ENCODE data around the gene SLC25A28. TPM values are rescaled to one million over a fixed set of nuclear protein-coding genes. Genes with fewer than 3 reads are reported as not detected.

Gene SLC25A28
- total and polyA plus RNA-seq, 2 donors (not counting 1 experiment from before 2014, with no cell fraction given): 96.4 to 224 TPM

DNA sequence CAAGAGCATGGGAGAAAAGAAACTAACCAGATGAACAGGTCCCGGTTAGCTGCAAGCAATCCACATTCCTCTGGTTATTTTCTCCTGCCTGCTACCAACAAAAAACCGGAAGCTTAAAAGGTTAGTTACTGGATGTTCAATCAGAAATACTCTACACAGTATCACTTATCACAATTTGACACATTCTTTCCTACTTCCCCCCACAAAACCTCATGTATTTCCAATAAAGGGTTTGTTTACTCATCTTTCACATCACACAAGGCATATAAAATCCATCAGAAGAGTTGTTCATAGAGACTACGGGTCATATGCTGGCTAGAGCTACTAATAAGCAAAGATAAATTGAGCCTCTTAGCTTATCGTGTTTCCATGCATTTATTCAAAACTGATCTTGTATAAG is 4.8 kb downstream of the SLC25A28 start:
- Mint-ChIP-seq H3K27me3 (no peaks in the 10 kb centered on the region), H3K4me1 (peaks cover 59% of the 10 kb centered on the region), H3K9me3 (ENCODE audit: insufficient read depth) (no peaks in the 10 kb centered on the region), H3K27ac (no peak overlapping the region), H3K4me3 (no peak overlapping the region)
- Histone ChIP-seq H3K4me2 (replicated peaks; ENCODE audit: low read depth, low read length, poor library complexity, severe bottlenecking) (no peak overlapping the region), H3K27ac (ENCODE audit: low read length in 2 of 2) (no peak overlapping the region), H4K20me1 (ENCODE audit: control insufficient read depth, insufficient read depth, low read length, poor library complexity, severe bottlenecking) (peaks cover 21% of the 10 kb centered on the region), H3K4me3 (ENCODE audit: control extremely low read depth in 1 of 5, extremely low read depth in 1 of 5, insufficient read depth in 1 of 5, low read depth in 2 of 5, low read length in 4 of 5) (no peak overlapping the region), H3K4me1 (ENCODE audit: control insufficient read depth in 2 of 2, insufficient read depth in 2 of 2, low read length in 2 of 2) (peaks cover 25 to 38% of the 10 kb centered on the region in 2 donors), H3K9ac (ENCODE audit: low read length) (no peak overlapping the region), H3K36me3 (replicated peaks in 1 of 2; ENCODE audit: control extremely low read depth in 1 of 2, control insufficient read depth in 1 of 2, extremely low read depth in 1 of 2, insufficient read depth in 2 of 2, low read length in 1 of 2) (peaks cover 0 to 31% of the 10 kb centered on the region in 2 experiments), H3K9me3 (ENCODE audit: control extremely low read depth in 1 of 3, control insufficient read depth in 2 of 3, insufficient read depth in 1 of 3, low read length in 2 of 3) (no peaks in the 10 kb centered on the region), H2AFZ (ENCODE audit: insufficient read depth, low read depth, low read length, poor library complexity, severe bottlenecking) (no peak overlapping the region), H3K27me3 (replicated peaks in 1 of 4; ENCODE audit: control extremely low read depth in 1 of 4, control insufficient read depth in 3 of 4, insufficient read depth in 4 of 4, low read length in 3 of 4) (no peaks in the 10 kb centered on the region), H3K79me2 (ENCODE audit: control insufficient read depth, insufficient read depth, low read length) (peaks cover 74% of the 10 kb centered on the region)
- CTCF ChIA-PET: interaction anchor here (0.7 to 15.3 kb wide), 12 partner anchors 12 to 223 kb away, joined by 3 to 353 read pairs (median 4); partner anchors contain the start of gene CUTC
- TF ChIP-seq, protein P1, sequence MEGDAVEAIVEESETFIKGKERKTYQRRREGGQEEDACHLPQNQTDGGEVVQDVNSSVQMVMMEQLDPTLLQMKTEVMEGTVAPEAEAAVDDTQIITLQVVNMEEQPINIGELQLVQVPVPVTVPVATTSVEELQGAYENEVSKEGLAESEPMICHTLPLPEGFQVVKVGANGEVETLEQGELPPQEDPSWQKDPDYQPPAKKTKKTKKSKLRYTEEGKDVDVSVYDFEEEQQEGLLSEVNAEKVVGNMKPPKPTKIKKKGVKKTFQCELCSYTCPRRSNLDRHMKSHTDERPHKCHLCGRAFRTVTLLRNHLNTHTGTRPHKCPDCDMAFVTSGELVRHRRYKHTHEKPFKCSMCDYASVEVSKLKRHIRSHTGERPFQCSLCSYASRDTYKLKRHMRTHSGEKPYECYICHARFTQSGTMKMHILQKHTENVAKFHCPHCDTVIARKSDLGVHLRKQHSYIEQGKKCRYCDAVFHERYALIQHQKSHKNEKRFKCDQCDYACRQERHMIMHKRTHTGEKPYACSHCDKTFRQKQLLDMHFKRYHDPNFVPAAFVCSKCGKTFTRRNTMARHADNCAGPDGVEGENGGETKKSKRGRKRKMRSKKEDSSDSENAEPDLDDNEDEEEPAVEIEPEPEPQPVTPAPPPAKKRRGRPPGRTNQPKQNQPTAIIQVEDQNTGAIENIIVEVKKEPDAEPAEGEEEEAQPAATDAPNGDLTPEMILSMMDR (IDR thresholded peaks at IDR 0.05): no peak
- TF ChIP-seq EZH2 (IDR thresholded peaks at IDR 0.05; ENCODE audit: borderline replicate concordance, insufficient read depth, low read depth, low read length, poor library complexity, severe bottlenecking): no peak
- ATAC-seq (ENCODE audit: low read depth): no peak
- 51% methylated on average over 3 of the region's 4 CpGs for WGBS (ENCODE audit: insufficient coverage)
- DNase-seq: no peak
- POLR2A ChIA-PET: interaction anchor here (0.6 kb wide), 1 partner anchor 1481 kb away, joined by 5 read pairs; the partner anchor contains the start of gene R3HCC1L
- intact Hi-C loops (cut with micrococcal nuclease): loop anchor here (5.0 to 10.0 kb wide), 2 partner anchors 392 to 569 kb away; partner anchors contain the start of genes DNMBP and ERLIN1

DNA sequence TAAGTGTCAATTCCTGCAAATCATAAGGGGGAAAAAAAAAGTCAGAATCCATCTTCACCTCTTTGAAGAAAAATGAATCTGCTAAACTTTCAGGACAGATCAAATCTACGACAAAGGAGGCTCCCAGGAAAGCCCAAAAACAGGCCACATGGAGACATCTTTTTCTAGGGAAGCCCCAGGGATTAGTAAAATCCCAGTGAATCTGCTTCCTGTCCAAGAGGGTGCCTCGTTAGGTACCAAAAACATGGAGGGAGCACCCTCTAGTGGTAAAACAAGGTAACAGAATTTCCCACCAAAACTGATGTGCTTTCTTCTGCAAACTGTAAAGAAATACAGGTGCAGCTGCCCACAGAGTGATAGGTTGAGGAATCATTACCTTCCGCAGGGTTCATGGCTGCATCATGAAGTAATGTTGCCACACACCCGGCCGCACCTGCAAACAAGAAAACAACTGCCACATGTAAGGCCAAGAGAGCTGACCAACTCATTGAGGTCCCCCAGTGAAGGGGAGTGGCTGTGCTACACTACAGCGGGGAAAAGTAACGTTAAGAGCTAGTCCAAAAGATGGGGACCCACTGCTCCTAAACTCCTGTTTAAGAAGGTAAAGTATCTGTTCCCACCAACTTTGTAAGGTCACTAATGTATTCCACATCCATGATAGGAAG is 7.9 kb downstream of the SLC25A28 start:
- Histone ChIP-seq H3K4me1 (ENCODE audit: control insufficient read depth in 2 of 2, insufficient read depth in 2 of 2, low read length in 2 of 2) (peaks cover 15 to 30% of the 10 kb centered on the region in 2 donors), H3K9me3 (ENCODE audit: control extremely low read depth in 1 of 3, control insufficient read depth in 2 of 3, insufficient read depth in 1 of 3, low read length in 2 of 3) (no peaks in the 10 kb centered on the region), H3K27ac (ENCODE audit: low read length in 2 of 2) (no peak overlapping the region), H3K4me2 (replicated peaks; ENCODE audit: low read depth, low read length, poor library complexity, severe bottlenecking) (no peak overlapping the region), H3K4me3 (ENCODE audit: control extremely low read depth in 1 of 5, extremely low read depth in 1 of 5, insufficient read depth in 1 of 5, low read depth in 2 of 5, low read length in 4 of 5) (no peak overlapping the region), H3K79me2 (ENCODE audit: control insufficient read depth, insufficient read depth, low read length) (peaks cover 59% of the 10 kb centered on the region), H2AFZ (ENCODE audit: insufficient read depth, low read depth, low read length, poor library complexity, severe bottlenecking) (no peak overlapping the region), H4K20me1 (ENCODE audit: control insufficient read depth, insufficient read depth, low read length, poor library complexity, severe bottlenecking) (peaks cover 11% of the 10 kb centered on the region), H3K9ac (ENCODE audit: low read length) (no peak overlapping the region), H3K36me3 (replicated peaks in 1 of 2; ENCODE audit: control extremely low read depth in 1 of 2, control insufficient read depth in 1 of 2, extremely low read depth in 1 of 2, insufficient read depth in 2 of 2, low read length in 1 of 2) (peaks cover 0 to 36% of the 10 kb centered on the region in 2 experiments), H3K27me3 (replicated peaks in 1 of 4; ENCODE audit: control extremely low read depth in 1 of 4, control insufficient read depth in 3 of 4, insufficient read depth in 4 of 4, low read length in 3 of 4) (no peaks in the 10 kb centered on the region)
- WGBS (ENCODE audit: insufficient coverage): 22% methylated on average over 4 of the region's 7 CpGs
- peak; percentile 76 for DNase-seq
- ChIA-PET POLR2A (interaction anchor here (0.6 kb wide), 1 partner anchor 48 kb away, joined by 4 read pairs; no protein-coding TSS in a partner anchor), CTCF (interaction anchor here (0.7 to 15.3 kb wide), 29 partner anchors 10 to 1145 kb away, joined by 3 to 353 read pairs (median 5); partner anchors contain the start of genes COX15, CUTC, ENTPD7 and GOT1)
- H3K4me1 Mint-ChIP-seq: peaks cover 55% of the 10 kb centered on the region
- H3K4me3 Mint-ChIP-seq: no peak overlapping the region
- ATAC-seq (ENCODE audit: low read depth): peak; percentile 47
- no peaks in the 10 kb centered on the region for H3K9me3 Mint-ChIP-seq (ENCODE audit: insufficient read depth)
- H3K27ac Mint-ChIP-seq: peak overlapping the region; percentile 7
- no peak for TF ChIP-seq EZH2 (IDR thresholded peaks at IDR 0.05; ENCODE audit: borderline replicate concordance, insufficient read depth, low read depth, low read length, poor library complexity, severe bottlenecking)
- TF ChIP-seq, protein P1 (IDR thresholded peaks at IDR 0.05): peak; percentile 94
- intact Hi-C loops (cut with micrococcal nuclease): loop anchor here (1.0 to 10.0 kb wide), 5 partner anchors 8 to 573 kb away; partner anchors contain the start of genes ERLIN1 and SLC25A28
- H3K27me3 Mint-ChIP-seq: no peaks in the 10 kb centered on the region
